ENCODE results near the gene KY.

Gene KY

GRCh38 chr3:134666466-134666865 is 15.6 kb upstream of the KY start:
- TF ChIP-seq TOX (CRISPR knock-in tag; IDR thresholded peaks at IDR 0.05; ENCODE audit: borderline replicate concordance) = no peak
- TF ChIP-seq, protein P1, sequence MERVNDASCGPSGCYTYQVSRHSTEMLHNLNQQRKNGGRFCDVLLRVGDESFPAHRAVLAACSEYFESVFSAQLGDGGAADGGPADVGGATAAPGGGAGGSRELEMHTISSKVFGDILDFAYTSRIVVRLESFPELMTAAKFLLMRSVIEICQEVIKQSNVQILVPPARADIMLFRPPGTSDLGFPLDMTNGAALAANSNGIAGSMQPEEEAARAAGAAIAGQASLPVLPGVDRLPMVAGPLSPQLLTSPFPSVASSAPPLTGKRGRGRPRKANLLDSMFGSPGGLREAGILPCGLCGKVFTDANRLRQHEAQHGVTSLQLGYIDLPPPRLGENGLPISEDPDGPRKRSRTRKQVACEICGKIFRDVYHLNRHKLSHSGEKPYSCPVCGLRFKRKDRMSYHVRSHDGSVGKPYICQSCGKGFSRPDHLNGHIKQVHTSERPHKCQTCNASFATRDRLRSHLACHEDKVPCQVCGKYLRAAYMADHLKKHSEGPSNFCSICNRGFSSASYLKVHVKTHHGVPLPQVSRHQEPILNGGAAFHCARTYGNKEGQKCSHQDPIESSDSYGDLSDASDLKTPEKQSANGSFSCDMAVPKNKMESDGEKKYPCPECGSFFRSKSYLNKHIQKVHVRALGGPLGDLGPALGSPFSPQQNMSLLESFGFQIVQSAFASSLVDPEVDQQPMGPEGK (CRISPR knock-in tag; IDR thresholded peaks at IDR 0.05; ENCODE audit: borderline replicate concordance) = no peak
- no peak for TF ChIP-seq ISL1 (CRISPR knock-in tag; IDR thresholded peaks at IDR 0.05)
- no peak for TF ChIP-seq BACH2 (CRISPR knock-in tag; IDR thresholded peaks at IDR 0.05; ENCODE audit: borderline replicate concordance)
- no peak for TF ChIP-seq CSDC2 (CRISPR knock-in tag; IDR thresholded peaks at IDR 0.05)
- ATAC-seq = peak; percentile 83

GRCh38 chr3:134666052-134666451 is 15.2 kb upstream of the KY start:
- no peak; the same call in 2 of the 3 replicates for ATAC-seq
- TF ChIP-seq ZFP3 (CRISPR knock-in tag; IDR thresholded peaks at IDR 0.05) (no peak), POU6F1 (CRISPR knock-in tag; IDR thresholded peaks at IDR 0.05; ENCODE audit: borderline replicate concordance, low read depth) (no peak), CSRNP3 (CRISPR knock-in tag; IDR thresholded peaks at IDR 0.05) (no peak), ARNTL (CRISPR knock-in tag; IDR thresholded peaks at IDR 0.05; ENCODE audit: borderline replicate concordance, low read depth) (no peak), OSR1 (CRISPR knock-in tag; IDR thresholded peaks at IDR 0.05) (no peak), TOX (CRISPR knock-in tag; IDR thresholded peaks at IDR 0.05; ENCODE audit: borderline replicate concordance) (no peak), TSHZ2 (CRISPR knock-in tag; IDR thresholded peaks at IDR 0.05) (no peak), ESRRG (CRISPR knock-in tag; IDR thresholded peaks at IDR 0.05) (no peak), RARB (CRISPR knock-in tag; IDR thresholded peaks at IDR 0.05) (no peak), ZNF8 (CRISPR knock-in tag; IDR thresholded peaks at IDR 0.05) (no peak), ZNF70 (CRISPR knock-in tag; IDR thresholded peaks at IDR 0.05) (no peak), TCF4 (CRISPR knock-in tag; IDR thresholded peaks at IDR 0.05; ENCODE audit: borderline replicate concordance) (no peak), BACH2 (CRISPR knock-in tag; IDR thresholded peaks at IDR 0.05; ENCODE audit: borderline replicate concordance) (no peak), GLIS3 (CRISPR knock-in tag; IDR thresholded peaks at IDR 0.05) (no peak), CREB5 (CRISPR knock-in tag; IDR thresholded peaks at IDR 0.05; ENCODE audit: low read depth) (no peak), PPARA (CRISPR knock-in tag; IDR thresholded peaks at IDR 0.05; ENCODE audit: borderline replicate concordance) (no peak), ZC3H10 (CRISPR knock-in tag; IDR thresholded peaks at IDR 0.05) (no peak), ZFP30 (CRISPR knock-in tag; IDR thresholded peaks at IDR 0.05) (no peak)
- TF ChIP-seq, protein P1 (CRISPR knock-in tag; IDR thresholded peaks at IDR 0.05; ENCODE audit: borderline replicate concordance) = no peak

Data from SK-N-SH treated with all-trans-retinoic acid at 6 μM for 48 hours (cell line).